GM23338 (cell line): ENCODE data around the gene ZNF587B. TPM values are rescaled to one million over a fixed set of nuclear protein-coding genes. Genes with fewer than 3 reads are reported as not detected.

ENCODE experiments used
- ATAC-seq: fragments of 200-7000 bp; cut with Tn5 transposase; 3 replicates; pipeline ENCODE4 v1.9.1; 2020
- DNase-seq: peaks from one replicate; pipeline ENCODE4 v3.0.0-alpha.2; 2015; ENCODE audit warnings: low spot score
- H2AFZ ChIP-seq: fragments of 200-600 bp; sonication (generic); 2 replicates; pipeline ENCODE4 v1.8.0; 2016; ENCODE audit warnings: antibody characterized with exemption, mild to moderate bottlenecking, moderate library complexity
- H3F3A ChIP-seq: fragments of 200-600 bp; sonication (generic); replicated peaks from 2 replicates; pipeline ENCODE4 v1.8.0; 2017; ENCODE audit warnings: antibody characterized with exemption, mixed run types, low read depth
- H3K27ac ChIP-seq: fragments of 200-600 bp; sonication (generic); 2 replicates; pipeline ENCODE4 v1.6.1; 2016; ENCODE audit warnings: low read depth
- H3K27me3 ChIP-seq: fragments of 200-600 bp; sonication (generic); 2 replicates; pipeline ENCODE4 v1.8.0; 2016; ENCODE audit warnings: mild to moderate bottlenecking, mixed run types, moderate library complexity; ENCODE audit not compliant: insufficient read depth
- H3K36me3 ChIP-seq: fragments of 200-600 bp; sonication (generic); 2 replicates; pipeline ENCODE4 v1.8.0; 2016; ENCODE audit warnings: mild to moderate bottlenecking; ENCODE audit not compliant: insufficient read depth
- H3K4me1 ChIP-seq: fragments of 200-600 bp; sonication (generic); 2 replicates; pipeline ENCODE4 v1.8.0; 2016; ENCODE audit warnings: mild to moderate bottlenecking, moderate library complexity; ENCODE audit not compliant: insufficient read depth
- H3K4me2 ChIP-seq: fragments of 200-600 bp; sonication (generic); 2 replicates; pipeline ENCODE4 v1.7.1; 2017; ENCODE audit warnings: mixed run types
- H3K4me3 ChIP-seq: fragments of 200-600 bp; sonication (generic); 2 replicates; pipeline ENCODE4 v1.6.1; 2016; ENCODE audit warnings: mixed run types
- H3K79me2 ChIP-seq: fragments of 200-600 bp; sonication (generic); replicated peaks from 2 replicates; pipeline ENCODE4 v1.8.0; 2017; ENCODE audit warnings: mild to moderate bottlenecking; ENCODE audit not compliant: insufficient read depth
- H3K9me2 ChIP-seq: fragments of 200-600 bp; sonication (generic); 2 replicates; pipeline ENCODE4 v1.8.0; 2017; ENCODE audit not compliant: insufficient read depth
- H4K20me1 ChIP-seq: fragments of 200-600 bp; sonication (generic); replicated peaks from 2 replicates; pipeline ENCODE4 v1.8.0; 2017; ENCODE audit warnings: mild to moderate bottlenecking; ENCODE audit not compliant: insufficient read depth
- H3K27ac Mint-ChIP-seq: 2 replicates; pipeline ENCODE4 v1.8.0; 2020; ENCODE audit warnings: inconsistent platforms, mild to moderate bottlenecking, moderate library complexity, mixed read lengths
- H3K27me3 Mint-ChIP-seq: 3 replicates; pipeline ENCODE4 v1.8.0; 2022; ENCODE audit warnings: low read depth, mild to moderate bottlenecking, moderate library complexity, mixed read lengths, inconsistent platforms; ENCODE audit not compliant: insufficient read depth, poor library complexity
- H3K36me3 Mint-ChIP-seq: 3 replicates; pipeline ENCODE4 v1.8.0; 2021; ENCODE audit warnings: low read depth, mild to moderate bottlenecking, inconsistent platforms, moderate library complexity, mixed read lengths
- H3K4me1 Mint-ChIP-seq: 3 replicates; pipeline ENCODE4 v1.8.0; 2020; ENCODE audit warnings: mild to moderate bottlenecking, inconsistent platforms, mixed read lengths
- H3K4me3 Mint-ChIP-seq: 3 replicates; pipeline ENCODE4 v1.8.0; 2021; ENCODE audit warnings: moderate library complexity, mild to moderate bottlenecking, inconsistent platforms, mixed read lengths
- H3K9me3 Mint-ChIP-seq: 3 replicates; pipeline ENCODE4 v1.8.0; 2020; ENCODE audit warnings: moderate library complexity, mild to moderate bottlenecking, inconsistent platforms, mixed read lengths
- CREB1 ChIP-seq: fragments of 250-450 bp; sonication (Bioruptor Pico); IDR thresholded peaks from 2 replicates; pipeline ENCODE4 v1.5.0; 2020; ENCODE audit warnings: low read depth, mild to moderate bottlenecking, moderate library complexity
- CTCF ChIP-seq, 2 experiments: fragments of 200-600 bp in 1 of 2; sonication (generic) in 1 of 2; conservative IDR thresholded peaks; 2 replicates each; pipeline versions ENCODE4 v1.5.1 to v1.6.1; 2016 to 2017; ENCODE audit warnings: antibody characterized with exemption in 2 of 2, low read depth in 2 of 2, mild to moderate bottlenecking in 2 of 2, moderate library complexity in 1 of 2
- ETS1 ChIP-seq: IDR thresholded peaks from 2 replicates; pipeline ENCODE4 v1.6.1; 2016; ENCODE audit warnings: antibody characterized with exemption
- EZH2 ChIP-seq: fragments of 200-600 bp; sonication (generic); IDR thresholded peaks from one replicate; pipeline ENCODE4 v1.8.0; 2017; ENCODE audit warnings: antibody characterized with exemption, mild to moderate bottlenecking, low read depth; ENCODE audit not compliant: unreplicated experiment
- EZH2phosphoT487 ChIP-seq: fragments of 200-600 bp; sonication (generic); IDR thresholded peaks from one replicate; pipeline ENCODE4 v1.8.1; 2018; ENCODE audit warnings: antibody characterized with exemption; ENCODE audit not compliant: unreplicated experiment
- JUNB ChIP-seq: IDR thresholded peaks from one replicate; pipeline ENCODE4 v1.6.1; 2016; ENCODE audit warnings: antibody characterized with exemption; ENCODE audit not compliant: unreplicated experiment
- NANOG ChIP-seq: IDR thresholded peaks from 2 replicates; pipeline ENCODE4 v1.6.1; 2016; ENCODE audit warnings: antibody characterized with exemption, borderline replicate concordance
- POLR2AphosphoS5 ChIP-seq: IDR thresholded peaks from 2 replicates; pipeline ENCODE4 v1.6.1; 2016; ENCODE audit warnings: antibody characterized with exemption, low read depth
- REST ChIP-seq: IDR thresholded peaks from one replicate; pipeline ENCODE4 v1.6.1; 2018; ENCODE audit warnings: antibody characterized with exemption; ENCODE audit not compliant: unreplicated experiment
- STAT1 ChIP-seq: IDR thresholded peaks from one replicate; pipeline ENCODE4 v1.6.1; 2016; ENCODE audit warnings: antibody characterized with exemption; ENCODE audit not compliant: unreplicated experiment
- ZNF114 ChIP-seq: fragments of 250-450 bp; sonication (Bioruptor Pico); IDR thresholded peaks from 2 replicates; pipeline ENCODE4 v1.5.0; 2020; ENCODE audit warnings: mild to moderate bottlenecking, moderate library complexity
- ZNF331 ChIP-seq: fragments of 250-450 bp; sonication (Bioruptor Pico); IDR thresholded peaks from 2 replicates; pipeline ENCODE4 v1.5.0; 2020; ENCODE audit warnings: low read depth, mild to moderate bottlenecking, moderate library complexity
- long read RNA-seq: library from polyadenylated mRNA; unstranded; transcript quantifications from one replicate; pipeline ENCODE4 v2.0.0, GENCODE V29; 2020; ENCODE audit not compliant: unreplicated experiment
- polyA plus RNA-seq: library from polyadenylated mRNA; unstranded; fragments of >200 nt; fragmentation: Nextera tagmentation; extraction: Ambion mirVana; gene quantifications from 2 replicates; pipeline ENCODE4 v1.2.1, GENCODE V29; 2016
- total RNA-seq: library from RNA; depleted of rRNA; stranded (reverse); fragments of >200 nt; shearing (Covaris generic); gene quantifications from 2 replicates; pipeline ENCODE4 v1.2.3, GENCODE V29; 2014; rRNA removed

The ZNF587B gene
- total RNA-seq = 62.0 and 69.9 TPM in 2 replicates
- polyA plus RNA-seq = 13.7 and 16.6 TPM in 2 replicates
- long read RNA-seq, partial matches to known transcripts = 0 of 3 reads
- long read RNA-seq, other reads (novel, unspliced or antisense) = 3 of 3 reads

- ATAC-seq (peak; percentile 97), DNase-seq (peak; percentile 99)
- Histone ChIP-seq H3F3A (peaks cover 12% of the 10 kb centered on the region), H3K4me3 (peak within 1 kb of the TSS; percentile 68), H3K36me3 (no peaks in the 10 kb centered on the region), H2AFZ (no peak within 1 kb of the TSS), H4K20me1 (peaks cover 39% of the 10 kb centered on the region), H3K79me2 (peaks cover 68% of the 10 kb centered on the region), H3K27me3 (no peaks in the 10 kb centered on the region), H3K4me1 (peaks cover 16% of the 10 kb centered on the region), H3K4me2 (peak within 1 kb of the TSS; percentile 85), H3K27ac (peak within 1 kb of the TSS; percentile 90), H3K9me2 (no peaks in the 10 kb centered on the region)
- no peak for TF ChIP-seq JUNB
- TF ChIP-seq CREB1 = peak; percentile 79
- peak; percentile 68; the same call in 1 of the 2 replicates for TF ChIP-seq POLR2AphosphoS5
- no peak for TF ChIP-seq NANOG
- peak; percentile 94 for TF ChIP-seq ETS1
- peak in 1 of 2 experiments; percentile 31; a peak in 2 of 4 replicates for TF ChIP-seq CTCF (conservative IDR thresholded peaks at IDR 0.05; ENCODE audit: low read depth in 2 of 2)
- no peak for TF ChIP-seq EZH2phosphoT487
- Mint-ChIP-seq H3K9me3 (no peaks in the 10 kb centered on the region), H3K4me3 (peak within 1 kb of the TSS; percentile 98), H3K36me3 (peaks cover 41% of the 10 kb centered on the region), H3K4me1 (peaks cover 33% of the 10 kb centered on the region), H3K27me3 (peaks cover 8% of the 10 kb centered on the region), H3K27ac (peak within 1 kb of the TSS; percentile 97)
These were observed at the start of gene ZNF587B for GRCh38 chr19:57830071-57830602. TSS of gene ZNF587B (plus strand) at chr19:57830299. CDS start at chr19:57830529, 230 bp downstream.

- H3K4me3 Mint-ChIP-seq = no peak overlapping the region
- Histone ChIP-seq H3K27me3 (no peaks in the 10 kb centered on the region), H3K4me2 (no peak overlapping the region), H3K4me1 (no peaks in the 10 kb centered on the region), H3K9me2 (no peaks in the 10 kb centered on the region), H3F3A (0 out of 2 replicates have a peak, but pooled peaks cover 5% of the 10 kb centered on the region), H4K20me1 (peaks cover 2% of the 10 kb centered on the region), H3K36me3 (no peaks in the 10 kb centered on the region), H2AFZ (no peak overlapping the region), H3K27ac (peak overlapping the region; percentile 78; the same call in 1 of the 2 replicates), H3K4me3 (no peak overlapping the region), H3K79me2 (peaks cover 11% of the 10 kb centered on the region)
- no peak overlapping the region; the same call in 1 of the 2 replicates for H3K27ac Mint-ChIP-seq
- TF ChIP-seq STAT1 (no peak), ZNF114 (no peak), EZH2phosphoT487 (no peak), EZH2 (no peak), REST (no peak), CTCF (conservative IDR thresholded peaks at IDR 0.05; ENCODE audit: low read depth in 2 of 2) (no peak), POLR2AphosphoS5 (no peak), ETS1 (no peak), ZNF331 (CRISPR knock-in tag) (no peak)
- H3K36me3 Mint-ChIP-seq = peaks cover 23% of the 10 kb centered on the region
- ATAC-seq = peak; percentile 66
- H3K4me1 Mint-ChIP-seq = peaks cover 11% of the 10 kb centered on the region
- H3K9me3 Mint-ChIP-seq = no peaks in the 10 kb centered on the region
- peak; percentile 25 for DNase-seq
- H3K27me3 Mint-ChIP-seq = peaks cover 9% of the 10 kb centered on the region
These were observed 43.8 kb upstream of the ZNF587B start for GRCh38 chr19:57786286-57786685.
